DMS 273 (cell line): Measurements from ENCODE around the gene DOCK7.

Source experiments
- DNase-seq: peaks from one replicate; lab custom pipeline; 2025; ENCODE audit not compliant: unreplicated experiment; lab: John Stamatoyannopoulos, UW

Gene DOCK7

DNA sequence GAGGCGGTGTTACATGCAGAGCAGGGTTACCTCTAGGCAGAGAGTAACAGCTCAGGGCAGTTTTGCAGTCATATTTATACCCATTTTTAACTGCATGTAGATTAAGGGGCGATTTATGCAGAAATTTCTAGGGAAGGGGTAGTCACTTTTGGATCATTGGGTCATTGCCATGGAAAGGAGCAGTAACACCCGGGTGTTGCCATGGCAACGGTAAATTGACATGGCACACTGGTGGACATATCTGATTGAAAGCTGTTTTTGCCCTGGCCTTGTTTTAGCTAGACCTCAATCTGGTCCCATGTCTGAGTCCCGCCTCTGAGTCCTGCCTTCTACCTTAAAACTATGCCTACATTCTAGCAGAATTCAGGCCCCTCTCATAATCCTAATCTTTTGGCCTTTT lies 263.1 kb downstream of the DOCK7 start:
- DNase-seq = peak; percentile 65

DNA sequence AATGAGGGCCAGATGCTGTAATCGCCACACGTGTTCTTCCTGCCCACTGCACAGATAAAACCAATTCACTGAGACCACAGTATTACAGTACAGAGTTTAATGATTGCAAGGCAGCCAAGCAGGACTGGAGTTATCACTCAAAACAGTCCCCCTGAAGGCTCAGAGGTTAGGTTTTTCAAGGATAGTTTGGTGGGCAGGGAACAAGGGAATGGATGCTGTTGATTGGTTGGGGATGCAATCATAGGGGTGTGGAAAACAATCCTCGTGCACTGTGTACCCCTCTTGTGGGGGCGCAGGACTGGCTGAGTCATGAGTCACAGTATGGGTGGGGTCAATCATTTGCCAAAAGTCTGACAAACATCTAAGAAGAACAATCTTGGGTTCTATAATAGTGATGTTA lies 263.8 kb downstream of the DOCK7 start:
- peak; percentile 18 for DNase-seq

DNA sequence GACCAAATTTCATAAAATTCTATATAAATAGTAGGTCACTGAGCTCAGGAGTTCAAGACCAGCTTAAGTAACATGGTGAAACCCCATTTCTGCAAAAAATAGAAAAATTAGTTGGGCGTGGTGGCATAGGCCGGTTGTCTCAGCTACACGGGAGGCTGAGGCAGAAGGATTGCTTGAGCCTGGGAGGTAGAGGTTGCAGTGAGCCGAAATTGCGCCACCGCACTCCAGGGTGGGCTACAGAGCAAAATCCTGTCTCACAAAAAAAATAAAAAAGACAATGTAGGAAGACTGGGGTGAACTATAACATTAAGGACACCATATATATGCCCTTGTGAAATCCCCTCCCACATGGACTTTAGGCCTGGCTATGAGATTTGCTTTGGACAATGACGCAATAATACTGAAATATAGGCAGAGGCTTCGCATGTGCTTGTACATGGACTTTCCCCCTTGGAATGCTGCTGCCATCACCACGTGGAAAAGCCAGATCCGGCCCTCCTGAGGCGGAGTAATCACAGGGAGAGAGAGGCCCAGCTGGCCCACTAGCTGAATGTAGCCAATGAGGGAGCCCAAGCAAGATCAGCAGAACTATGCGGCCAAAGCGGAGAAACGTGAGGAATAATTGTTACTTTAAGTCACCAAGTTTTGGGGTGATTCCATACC lies 264.5 kb downstream of the DOCK7 start:
- no peak for DNase-seq

DNA sequence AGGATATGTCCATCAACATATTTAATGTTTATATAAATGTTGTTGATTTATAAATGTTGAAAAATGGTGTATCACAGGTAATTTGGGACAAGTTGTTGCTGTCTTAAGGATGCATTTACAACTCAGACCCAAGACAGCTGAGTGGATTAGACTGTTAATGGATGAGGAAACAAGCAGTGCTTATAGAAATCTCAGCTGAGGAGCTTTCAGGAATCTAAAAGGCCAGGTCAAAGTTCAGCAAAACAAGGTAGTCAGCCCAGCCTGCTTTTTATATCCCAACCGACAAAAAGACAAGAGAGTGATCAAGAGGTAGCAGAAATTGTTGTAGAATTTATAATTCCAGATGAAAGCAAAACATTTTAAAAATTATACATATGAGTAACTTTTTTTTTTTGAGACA lies 268.0 kb downstream of the DOCK7 start:
- DNase-seq = no peak

- DNase-seq = peak; percentile 32
Measured at GRCh38 chr1:62417351-62417999, 270.7 kb downstream of the DOCK7 start.

DNA sequence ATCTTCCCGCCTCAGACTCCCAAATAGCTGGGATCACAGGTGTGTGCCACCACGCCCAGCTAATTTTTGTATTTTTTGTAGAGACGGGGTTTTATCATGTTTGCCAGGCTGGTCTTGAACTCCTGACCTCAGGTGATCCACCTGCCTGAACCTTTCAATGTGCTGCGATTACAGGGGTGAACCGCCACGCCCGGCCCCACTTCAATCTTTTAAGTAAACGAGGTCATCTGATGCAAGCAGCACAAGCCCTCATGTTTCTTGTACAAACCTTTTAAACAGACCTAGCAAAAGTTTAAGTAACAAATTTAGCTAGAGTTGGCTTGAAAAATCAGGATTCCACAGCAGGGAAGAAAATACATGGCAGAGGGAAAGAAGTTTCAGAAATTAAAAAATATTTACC lies 272.5 kb downstream of the DOCK7 start:
- no peak for DNase-seq

DNA sequence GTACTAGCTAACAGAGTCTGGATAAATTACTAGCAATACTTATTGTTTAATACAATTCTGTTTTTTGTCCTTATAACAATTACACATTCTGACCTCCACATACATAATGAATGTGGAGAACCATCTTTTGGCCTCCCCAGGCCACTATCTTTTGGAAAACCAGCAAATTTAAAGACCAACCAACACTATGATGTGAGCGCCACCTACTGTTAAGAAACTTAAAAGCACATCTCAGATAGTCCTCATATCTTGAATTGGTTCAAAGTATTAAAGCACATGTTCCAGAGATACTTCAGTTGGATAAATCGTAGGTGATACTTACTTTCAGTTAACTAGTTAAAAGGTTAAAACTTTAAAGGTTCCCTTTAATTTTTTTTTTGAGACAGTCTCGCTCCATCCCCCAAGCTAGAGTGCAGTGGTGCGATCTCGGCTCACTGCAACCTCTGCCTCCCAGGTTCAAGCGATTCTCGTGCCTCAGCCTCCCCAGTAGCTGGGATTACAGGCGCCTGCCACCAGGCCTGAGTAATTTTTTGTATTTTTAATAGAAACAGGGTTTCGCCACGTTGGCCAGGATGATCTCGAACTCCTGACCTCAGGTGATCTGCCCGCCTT lies 280.7 kb downstream of the DOCK7 start:
- peak; percentile 85 for DNase-seq

DNA sequence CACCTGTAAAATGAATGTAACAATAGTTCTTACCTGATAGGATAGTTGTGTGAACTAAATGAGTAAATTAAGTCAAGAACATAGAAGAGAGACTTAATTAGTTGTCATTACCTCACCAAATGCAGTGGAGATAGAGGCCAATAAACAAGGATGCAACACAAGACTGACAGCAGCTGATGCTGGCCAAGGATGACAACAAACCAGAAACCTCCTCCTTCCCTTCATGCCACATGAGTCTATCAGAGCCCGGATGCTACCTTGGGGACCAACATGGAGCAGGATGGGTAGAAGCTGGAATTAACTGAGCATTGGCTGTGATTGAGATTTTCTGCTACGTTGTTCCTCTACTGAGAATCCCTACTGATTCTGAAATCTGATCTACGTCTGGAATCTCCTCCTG lies 281.6 kb downstream of the DOCK7 start:
- DNase-seq = no peak

DNA sequence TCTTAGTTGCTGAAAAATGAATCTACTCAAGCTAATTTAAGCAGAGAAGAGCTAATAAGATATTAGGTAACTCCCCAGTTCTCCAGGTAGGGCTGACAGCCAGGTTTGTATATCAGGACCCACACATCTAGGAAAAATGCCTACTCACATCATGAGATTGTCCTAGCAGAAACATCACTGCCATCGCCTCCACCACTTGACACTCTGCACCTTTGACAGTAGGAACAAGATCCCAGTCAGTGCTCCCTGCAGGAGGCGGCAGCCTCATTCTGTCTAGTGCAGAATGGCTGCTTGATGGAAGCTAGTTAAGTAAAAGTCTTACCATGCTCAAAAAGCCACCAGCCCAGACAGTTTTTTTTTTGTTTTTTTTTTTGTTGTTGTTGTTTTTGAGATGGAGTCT lies 282.9 kb downstream of the DOCK7 start:
- no peak for DNase-seq
